HG03135 (cell line): ENCODE measurements around the gene LPO.

Experiments used
- ATAC-seq: cut with Tn5 transposase; IDR thresholded peaks from one replicate; pipeline ENCODE4 v1.9.1; 2021; ENCODE audit warnings: mild to moderate bottlenecking, moderate library complexity; ENCODE audit not compliant: unreplicated experiment

Gene LPO

DNA sequence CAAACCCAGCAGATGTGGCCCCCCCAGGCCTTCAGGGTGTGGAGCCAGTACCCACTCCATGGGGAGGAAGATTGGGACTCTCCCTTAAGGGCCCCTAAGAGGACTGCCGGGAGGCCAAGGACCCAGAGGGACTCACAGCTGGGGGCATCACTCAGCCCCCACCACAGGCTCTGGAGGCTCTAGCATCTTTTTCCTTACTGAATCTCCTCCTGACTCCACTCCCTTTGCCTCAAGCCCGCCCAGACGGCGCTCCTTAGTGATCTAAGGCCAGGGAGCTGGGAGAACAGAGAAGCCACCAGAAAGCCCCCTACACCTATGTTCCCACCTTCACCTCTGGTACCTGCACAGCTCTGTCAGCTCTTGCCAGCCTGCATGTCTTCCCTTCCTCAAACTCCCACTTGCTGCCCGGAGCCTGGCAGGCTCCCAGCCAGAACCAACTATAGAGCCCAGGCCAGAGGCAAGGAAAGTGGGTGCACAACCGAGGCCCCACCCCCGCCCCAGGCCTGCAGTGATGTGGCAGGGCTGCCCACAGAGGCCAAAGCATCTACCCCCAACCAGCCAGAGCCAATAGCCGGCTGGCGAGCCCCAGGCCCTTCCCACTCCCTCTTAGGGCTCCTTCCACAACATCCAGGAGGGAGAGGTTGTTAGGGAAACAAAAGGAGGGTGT is 64.7 kb downstream of the LPO start:
- no peak for ATAC-seq

DNA sequence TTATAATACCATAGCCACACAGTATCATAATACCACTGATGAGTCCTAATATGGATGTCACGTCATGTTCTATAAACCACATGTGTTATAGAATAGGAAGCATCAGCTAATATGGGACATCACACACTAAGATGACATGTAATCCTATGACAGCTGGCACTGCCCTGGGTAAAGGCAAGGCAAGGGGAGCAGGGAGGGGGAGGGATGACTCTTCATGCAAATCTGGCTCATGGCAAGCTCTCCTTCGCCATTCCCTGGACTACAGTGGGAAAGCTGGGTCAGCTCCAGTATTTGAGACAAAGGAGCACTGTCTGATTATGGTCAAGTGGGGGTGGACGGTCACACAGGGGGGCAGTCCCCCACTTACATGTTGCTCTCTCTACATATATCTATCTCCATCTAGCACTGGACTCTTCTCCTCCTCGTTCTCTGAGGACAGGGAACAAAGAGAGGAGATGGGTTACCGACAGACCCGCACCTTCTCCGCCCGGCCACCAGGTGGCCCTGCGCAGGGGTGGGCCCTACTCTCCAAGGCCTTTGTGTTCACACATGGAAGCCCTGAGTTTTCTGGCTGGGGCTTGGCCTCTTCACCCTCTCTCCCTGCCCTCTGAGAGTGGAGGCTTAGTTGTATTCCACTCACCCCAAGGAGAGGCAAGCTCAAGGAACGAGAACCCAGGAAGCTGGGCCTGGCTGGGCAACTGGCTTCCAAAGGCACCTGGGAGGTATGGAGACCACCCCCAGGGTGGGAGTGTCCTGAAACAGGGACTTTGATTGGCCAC is 65.8 kb downstream of the LPO start:
- ATAC-seq, result no peak

DNA sequence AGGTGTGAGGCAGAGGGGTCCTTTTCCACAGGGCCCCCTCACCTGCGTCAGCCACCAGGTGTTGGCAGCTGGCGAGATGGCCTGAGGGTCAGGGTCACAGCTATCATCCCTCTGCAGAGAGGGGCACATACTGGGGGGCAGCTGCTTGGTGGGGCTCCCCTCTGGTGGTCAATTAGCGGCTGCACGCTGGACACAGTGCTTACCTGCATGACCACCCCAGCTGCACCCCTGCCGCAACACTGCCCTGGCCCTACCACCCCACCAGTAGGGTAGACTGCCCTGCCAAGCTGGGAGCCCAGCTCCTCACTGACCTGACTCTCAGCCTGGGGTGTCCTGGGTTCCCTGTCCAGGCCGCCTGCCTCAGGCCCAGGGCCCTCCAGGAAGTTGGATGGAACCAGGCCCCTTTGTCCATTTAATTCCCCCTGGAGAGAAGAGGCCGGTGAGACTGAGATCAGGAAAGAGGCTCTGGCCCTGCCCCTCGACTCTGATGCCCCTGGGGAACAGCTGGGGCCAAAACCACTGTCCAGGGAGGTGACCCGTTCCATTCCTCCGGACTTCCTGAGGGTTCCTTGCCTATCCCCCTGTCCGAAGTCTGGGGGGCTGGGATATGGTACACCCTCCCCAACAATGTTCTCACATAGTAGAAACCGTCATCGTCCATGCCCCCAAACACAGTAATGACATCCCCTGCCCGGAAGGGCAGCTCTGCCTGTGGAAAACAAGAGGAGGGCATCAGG is 66.5 kb downstream of the LPO start:
- no peak for ATAC-seq

DNA sequence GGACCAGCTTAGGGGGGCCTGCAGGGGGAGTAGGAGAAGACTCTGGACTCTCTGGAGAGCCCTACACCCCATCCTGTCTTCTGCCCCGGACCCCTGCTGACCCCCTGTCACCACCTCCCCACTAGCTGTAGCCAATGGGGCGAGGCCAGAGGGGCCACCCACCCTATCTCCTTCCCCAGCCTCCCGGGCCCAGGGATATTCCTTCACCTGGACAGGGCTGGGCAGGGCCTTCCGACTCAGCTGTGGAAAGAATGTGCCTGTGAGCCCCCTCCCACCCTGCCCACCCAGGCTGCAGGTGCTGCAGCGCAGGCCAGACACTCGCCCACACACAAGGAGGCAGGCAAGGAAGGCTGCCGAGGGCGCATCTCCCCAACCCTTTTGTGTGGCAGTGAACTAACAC is 67.2 kb downstream of the LPO start:
- no peak for ATAC-seq

DNA sequence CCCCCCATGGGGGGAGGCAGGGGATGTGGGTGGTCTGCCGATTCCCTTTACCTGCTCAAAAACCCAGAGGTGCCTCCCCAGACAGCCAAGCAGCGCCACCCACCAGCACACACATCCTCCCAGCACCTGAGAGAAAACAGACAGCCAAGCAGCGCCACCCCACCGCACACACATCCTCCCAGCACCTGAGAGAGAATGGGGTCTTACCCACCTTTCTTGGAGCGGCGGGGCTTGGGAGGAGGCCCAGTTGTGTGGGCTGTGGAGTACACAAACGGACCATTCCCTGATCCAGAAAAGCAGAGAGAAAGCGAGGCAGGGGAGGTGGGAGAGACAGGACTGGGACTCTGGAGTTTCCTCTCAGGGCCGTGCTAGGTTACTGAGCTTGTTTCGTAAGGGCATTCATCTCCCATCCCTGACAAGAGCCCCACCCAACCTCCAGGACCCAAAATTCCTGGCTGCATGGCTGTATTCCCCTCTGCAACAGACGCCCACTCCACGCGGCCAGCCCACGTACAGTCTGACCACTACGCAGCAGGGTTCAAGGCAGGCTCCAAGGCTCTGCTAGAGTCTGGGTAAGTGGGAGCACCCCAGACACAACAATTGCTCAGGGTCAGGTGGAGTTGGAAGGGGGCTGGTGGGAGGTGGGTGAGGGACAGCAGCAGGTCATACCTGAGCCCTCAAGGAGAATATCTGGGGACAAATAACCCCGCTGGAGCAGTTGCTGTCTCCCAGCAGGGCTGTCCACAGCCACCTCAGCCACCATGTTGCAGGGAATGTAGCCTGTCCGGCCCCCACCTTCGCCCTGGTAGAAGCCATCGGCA is 68.0 kb downstream of the LPO start:
- no peak for ATAC-seq

DNA sequence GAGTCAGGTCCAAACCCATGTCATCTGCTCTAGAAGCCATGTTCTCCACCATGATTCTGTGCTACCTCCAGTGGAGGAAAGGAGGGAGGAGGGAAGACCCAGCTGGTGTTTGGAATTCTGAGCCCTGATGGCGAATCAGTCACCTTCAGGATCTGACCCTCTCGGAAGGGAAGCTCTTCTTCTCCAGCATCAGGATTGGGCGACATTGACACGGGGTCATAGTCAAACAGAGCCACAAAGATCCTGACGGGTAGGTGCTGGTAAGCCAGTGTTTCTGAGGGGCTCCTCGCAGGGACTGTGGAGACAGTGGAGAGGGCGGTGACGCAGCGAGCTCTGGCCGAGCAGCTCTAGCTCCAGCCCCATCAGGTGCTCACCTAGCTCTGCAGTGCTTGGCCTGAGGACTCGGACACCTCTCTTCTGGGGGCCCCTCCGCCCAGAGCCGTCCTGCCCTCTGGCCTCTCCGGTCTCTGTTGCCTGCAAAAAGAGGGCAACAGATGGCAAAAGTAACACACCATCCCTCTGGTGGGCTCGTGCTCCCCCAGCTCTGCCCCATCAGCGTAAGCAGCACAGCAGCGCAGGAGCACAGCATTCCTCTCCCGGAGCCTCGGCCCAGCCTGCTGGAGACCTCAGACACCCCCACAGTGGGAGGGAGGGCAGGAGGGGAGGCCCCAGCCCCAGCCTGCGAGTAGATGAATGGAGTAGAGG is 69.2 kb downstream of the LPO start:
- no peak for ATAC-seq

DNA sequence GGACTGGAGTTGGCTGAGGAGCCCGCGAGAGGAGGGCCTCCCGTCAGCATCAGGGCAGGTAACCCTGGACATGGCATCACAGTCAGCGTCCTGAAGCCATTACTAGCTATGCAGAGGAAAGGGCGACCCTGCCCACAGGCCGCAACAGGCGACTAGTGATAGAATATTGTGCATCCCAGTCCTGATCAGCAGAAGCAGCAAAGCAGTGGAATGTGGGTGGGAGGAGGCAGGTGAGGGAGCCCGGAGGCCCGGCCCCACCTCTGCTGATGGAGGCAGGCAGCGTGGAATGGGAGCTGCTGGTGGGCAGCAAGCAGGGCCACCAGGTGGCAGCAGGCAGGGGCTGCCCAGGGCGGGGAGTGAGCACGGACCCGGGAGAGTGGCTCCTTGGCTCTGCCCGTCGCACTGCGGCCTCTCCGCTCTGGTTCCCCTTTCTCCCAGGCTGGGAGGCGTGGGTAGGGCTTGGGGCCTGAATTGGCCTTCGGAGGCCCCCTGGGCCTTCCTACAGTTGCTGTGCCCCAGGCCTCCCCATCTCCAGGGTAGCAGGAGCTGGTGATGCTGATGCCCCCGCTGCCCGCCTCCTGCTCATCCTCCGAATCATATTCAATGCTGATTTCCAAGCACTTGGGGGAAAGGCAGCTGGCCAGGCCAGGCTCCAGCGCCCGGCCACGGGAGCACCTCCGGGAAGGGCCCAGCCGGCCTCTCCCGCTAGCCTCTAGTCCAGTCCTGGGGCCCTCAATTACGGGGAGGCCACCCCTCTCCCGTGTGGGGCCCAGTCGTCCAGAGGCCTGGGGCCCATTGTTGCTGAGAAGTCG is 70.0 kb downstream of the LPO start:
- no peak for ATAC-seq

DNA sequence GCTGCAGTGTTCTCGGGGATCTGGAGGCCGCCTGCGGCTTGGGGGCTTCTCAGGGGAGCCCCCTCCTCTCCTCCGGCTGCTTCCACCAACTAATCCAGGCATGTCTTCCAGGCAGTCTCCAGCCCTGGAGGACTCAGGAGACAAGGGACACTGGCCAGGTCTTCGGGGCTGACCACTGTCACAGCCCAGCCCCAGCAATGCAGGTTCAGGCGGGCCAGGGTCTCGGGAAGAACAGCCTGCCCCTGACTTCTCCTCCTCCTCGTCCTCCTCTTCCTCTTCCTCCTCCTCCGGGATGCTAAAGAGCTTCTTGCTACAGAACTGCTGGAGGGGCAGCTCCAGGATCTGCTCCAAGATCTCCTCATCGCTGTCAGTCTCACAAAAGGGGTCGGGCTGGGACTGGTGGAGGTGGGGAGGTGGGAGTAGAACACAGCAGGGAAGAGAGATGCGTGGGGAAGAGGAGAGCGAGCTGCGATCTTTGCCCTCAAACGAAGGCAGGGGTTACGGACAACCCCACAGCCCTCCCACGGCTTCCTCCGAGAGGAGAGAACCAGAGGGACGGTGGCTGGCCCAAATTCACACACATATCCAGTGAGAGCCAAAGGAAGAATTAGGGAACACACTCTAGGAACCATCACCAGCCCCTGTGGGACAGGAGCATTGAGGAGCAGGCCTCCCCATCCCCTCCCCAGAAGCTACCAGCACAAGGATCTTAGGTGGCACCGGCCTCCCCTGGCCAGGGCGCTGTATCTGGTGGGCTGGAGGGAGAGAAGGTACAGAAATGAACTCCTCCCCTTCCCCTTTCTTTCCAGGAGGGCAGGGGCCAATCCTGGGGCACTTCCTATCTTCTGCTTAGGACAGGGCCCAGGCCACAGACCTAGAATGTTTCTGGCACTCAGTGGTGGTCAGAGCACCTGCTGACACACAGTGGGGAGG is 70.9 kb downstream of the LPO start:
- no peak for ATAC-seq

DNA sequence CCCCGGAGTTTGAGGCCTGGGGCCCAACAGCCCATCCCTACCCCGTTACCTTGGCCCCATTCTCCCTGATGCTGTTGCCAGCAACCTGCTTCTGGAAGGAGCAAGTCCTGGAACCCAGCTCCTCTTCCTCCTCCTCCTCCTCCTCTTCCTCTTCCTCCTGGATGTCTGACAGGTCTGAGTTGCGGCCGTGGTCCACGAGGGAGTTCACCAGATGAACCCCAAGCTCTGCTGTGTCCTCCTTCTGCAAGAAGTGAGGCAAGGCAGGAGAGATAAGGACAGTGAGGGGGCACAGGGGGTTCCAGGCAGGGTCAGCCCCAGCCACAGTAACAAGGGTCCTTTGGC is 71.5 kb downstream of the LPO start:
- ATAC-seq, result no peak

DNA sequence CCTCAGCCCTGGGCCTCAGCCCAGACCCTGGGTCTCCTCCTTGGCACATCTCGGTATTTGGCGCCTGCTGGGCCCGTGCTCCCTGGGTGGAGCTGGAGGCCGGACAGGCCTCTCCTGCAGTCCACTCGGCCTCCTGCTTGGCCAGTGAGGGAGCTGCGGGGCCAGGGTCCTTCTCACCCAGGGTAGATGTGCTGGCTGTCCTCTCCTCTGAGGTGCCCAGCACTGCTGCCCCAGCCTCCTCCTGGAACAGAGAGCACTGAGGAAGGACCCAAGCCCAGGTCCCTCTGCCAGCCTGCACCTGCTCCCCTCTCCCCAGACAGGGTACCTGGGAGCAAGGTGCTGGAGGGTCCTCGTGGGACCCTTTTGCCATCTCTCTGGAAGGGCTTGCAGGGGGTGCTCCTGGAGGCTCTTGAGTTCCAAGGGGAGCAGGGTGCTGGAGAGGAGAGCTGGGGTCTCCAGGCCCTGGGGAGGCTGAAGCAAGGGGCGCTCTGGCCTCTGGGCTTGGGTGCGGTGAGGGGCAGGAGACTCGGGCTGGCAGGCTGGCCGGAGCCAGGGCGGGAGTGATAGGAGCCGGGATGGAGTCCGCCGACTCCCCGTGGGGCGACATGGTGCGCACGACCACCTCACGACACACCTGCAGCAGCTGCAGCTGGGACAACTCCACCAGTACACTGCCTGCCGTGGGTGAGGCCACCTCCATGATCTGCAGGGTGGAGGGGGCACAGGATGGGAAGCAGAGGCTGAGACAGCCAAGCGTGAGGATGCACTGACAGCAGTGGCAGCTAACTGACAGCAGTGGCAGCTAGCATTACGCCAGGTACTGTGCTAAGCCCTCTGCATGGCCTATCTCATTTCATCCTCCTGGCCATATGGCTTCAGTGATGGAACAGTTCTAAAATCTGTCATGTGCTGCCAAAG is 72.4 kb downstream of the LPO start:
- ATAC-seq, result no peak

DNA sequence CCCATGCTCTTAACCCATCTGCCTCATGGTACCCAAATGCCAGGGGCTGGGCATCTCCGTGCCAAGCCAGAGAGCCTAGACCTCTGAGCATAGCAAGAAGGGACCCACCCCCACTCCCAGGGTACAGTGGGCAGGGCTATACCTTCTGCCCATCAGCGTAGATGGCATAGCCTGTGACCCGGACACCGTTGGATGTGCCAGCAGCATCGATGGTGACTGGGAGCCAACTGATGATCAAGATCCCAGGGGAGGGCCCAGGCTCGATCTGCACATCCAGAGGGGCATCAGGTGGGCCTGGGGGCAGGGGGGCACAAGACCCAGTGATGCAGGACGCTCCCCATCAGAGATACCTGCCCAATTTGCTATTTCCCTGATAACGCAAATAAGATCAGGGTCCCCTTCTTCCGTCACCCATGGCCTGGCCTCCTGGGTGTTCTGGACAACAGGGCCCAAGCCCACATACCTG is 73.1 kb downstream of the LPO start:
- no peak for ATAC-seq

DNA sequence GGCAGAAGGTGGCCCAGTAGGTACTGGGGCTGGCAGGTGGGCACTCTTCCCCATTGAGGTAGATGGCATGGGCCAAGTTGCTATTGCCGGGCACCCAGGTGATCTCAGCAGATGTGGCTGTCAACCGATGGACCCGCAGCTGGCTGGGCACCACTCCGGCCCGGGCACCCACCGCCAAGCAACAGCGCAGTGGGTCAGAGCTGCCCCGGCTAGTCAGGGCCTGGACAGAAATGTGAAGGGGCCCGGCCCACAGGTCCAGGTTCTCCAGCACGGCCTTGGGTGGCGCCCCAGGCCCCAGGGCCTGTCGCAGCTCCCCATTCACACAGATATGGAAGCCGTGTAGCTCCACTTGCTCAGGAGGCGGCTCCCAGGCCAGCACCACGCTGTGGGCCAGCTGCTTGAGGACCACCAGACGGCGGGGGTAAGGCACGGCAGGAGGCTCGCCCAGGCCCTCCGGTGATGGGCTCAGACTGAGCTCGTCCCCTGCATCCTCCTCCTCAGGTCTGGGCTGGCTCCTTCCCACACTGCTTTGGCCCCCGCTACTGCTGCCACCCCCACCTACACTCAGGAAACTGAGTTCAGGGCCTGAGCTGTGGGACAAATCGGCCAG is 73.7 kb downstream of the LPO start:
- ATAC-seq, result no peak

DNA sequence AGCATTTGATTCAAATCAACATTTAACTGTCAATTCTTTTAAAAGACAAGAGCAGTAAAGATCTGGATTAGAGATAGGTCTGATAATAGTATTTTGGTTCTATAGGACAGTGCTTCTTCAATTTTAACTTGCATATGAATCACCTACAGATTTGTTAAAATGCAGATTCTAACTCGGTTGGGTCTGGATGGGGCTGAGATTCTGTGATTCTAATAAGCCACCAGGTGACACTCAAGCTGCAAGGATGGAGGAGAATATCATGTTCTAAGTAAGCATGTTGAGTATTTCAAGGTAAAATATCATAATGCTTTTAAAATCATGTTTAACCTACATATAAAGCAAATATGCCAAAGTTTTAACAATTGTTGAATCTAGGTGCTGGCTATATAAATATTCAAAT is 74.4 kb downstream of the LPO start:
- no peak for ATAC-seq

DNA sequence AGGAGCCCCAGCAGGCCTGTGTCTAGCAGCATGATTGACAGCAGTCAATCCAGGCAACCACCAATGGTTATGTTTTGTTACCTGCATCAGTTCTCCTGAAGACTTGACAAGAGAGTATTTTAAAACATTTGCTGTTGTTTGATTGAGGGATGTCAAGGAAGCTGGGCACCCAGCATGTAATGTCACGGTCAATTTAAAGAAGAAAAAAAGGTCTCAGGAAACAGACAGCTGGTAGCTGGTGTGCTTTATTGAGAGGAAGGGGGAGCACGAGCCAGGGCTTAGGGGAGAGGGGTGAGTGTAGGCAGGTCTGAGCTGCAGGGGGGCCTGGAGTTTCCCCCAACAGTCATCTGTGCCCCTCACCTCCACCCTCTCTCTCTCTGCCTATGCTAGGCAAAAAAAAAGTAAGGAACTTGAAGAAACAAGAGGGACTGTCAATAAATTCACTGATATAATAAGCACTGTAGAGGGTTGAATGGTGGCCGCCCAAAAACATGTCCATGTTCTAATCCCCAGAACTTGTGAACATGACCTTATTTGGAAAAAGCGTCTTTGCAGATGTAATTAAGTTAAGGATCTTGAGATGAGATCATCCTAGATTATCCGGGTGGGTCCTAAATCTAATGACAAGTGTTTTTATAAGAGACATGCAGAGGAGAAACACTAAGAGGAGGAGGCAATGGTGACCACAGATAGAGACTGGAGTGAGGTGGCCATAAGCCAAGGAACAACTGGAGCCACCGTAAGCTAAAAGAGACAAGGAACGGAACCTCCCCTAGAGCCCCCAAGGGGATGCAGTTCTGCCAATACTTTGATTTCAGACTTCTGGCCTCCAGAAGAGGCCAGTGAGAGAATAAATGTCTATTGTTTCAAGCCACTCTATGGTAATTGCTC is 75.7 kb downstream of the LPO start:
- ATAC-seq, result no peak

DNA sequence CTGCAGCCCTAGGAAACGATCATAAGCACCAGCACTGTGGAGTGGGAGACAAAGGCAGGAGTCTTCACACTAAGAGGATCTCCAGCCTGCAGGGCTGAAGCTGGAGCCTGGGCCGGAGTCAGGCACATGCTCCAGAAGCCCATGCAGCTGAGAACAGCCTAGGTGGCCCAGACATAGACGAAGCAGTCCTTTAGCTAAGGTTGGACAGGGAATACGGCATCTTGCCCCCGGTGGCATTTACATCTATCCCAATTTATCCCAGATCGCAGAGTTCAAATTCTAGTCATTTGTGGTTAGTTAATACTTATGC is 76.3 kb downstream of the LPO start:
- ATAC-seq, result no peak

DNA sequence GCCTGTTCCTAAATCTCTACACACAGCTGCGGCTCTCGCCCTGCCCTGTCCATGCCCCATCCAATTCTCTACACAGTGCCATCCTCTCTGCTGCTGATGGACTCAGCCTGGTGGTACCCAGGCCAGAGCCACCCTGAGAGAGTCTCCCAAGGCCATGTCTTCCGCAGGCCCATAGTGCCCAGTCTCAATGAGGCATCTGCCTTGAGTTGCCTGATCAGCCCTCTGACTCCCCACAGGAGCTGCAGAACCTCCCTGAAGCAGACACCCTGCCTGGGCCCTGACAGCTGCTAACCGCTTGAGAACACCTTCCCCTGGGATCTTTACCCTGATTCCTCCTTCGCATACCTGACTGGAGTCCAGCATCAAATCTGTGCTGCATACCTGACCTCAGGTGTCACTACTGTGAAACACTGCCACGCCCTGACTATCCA is 76.9 kb downstream of the LPO start:
- ATAC-seq, result no peak
